Neuronal stem cell (in vitro differentiated cells): ENCODE data around the gene JMJD8.

ENCODE experiments used
- DNase-seq: peaks from one replicate; pipeline ENCODE4 v3.0.0-alpha.2; 2013; ENCODE audit warnings: low spot score
- H2AFZ ChIP-seq: one replicate; pipeline ENCODE4 v1.6.1; 2013; ENCODE audit warnings: mild to moderate bottlenecking, low read length, inconsistent platforms
- H2AK5ac ChIP-seq: 2 replicates; pipeline ENCODE4 v1.6.1; 2013; ENCODE audit warnings: low read depth, mild to moderate bottlenecking, inconsistent platforms, low read length, moderate library complexity, mixed read lengths
- H2BK120ac ChIP-seq: 2 replicates; pipeline ENCODE4 v1.6.1; 2013; ENCODE audit warnings: low read depth, mild to moderate bottlenecking, inconsistent platforms, low read length, moderate library complexity, mixed read lengths
- H2BK12ac ChIP-seq: one replicate; pipeline ENCODE4 v1.6.1; 2013; ENCODE audit warnings: low read length, inconsistent platforms
- H2BK15ac ChIP-seq: 2 replicates; pipeline ENCODE4 v1.6.1; 2013; ENCODE audit warnings: mild to moderate bottlenecking, low read length, inconsistent platforms, mixed read lengths
- H2BK5ac ChIP-seq: one replicate; pipeline ENCODE4 v1.6.1; 2013; ENCODE audit warnings: inconsistent platforms, mild to moderate bottlenecking, low read length, moderate library complexity
- H3K14ac ChIP-seq: one replicate; pipeline ENCODE4 v1.6.1; 2013; ENCODE audit warnings: low read length, inconsistent platforms
- H3K18ac ChIP-seq: 2 replicates; pipeline ENCODE4 v1.6.1; 2013; ENCODE audit warnings: low read length, inconsistent platforms
- H3K23ac ChIP-seq: 2 replicates; pipeline ENCODE4 v1.6.1; 2013; ENCODE audit warnings: low read depth, mild to moderate bottlenecking, mixed read lengths, low read length, inconsistent platforms; ENCODE audit not compliant: poor library complexity
- H3K27ac ChIP-seq: replicated peaks from 3 replicates; pipeline ENCODE4 v1.5.1; 2013; ENCODE audit warnings: low read length, inconsistent platforms
- H3K27me3 ChIP-seq, 3 experiments: 2 replicates each; pipeline ENCODE4 v1.6.1; 2013; ENCODE audit warnings: low read length in 3 of 3, mild to moderate bottlenecking in 2 of 3, inconsistent platforms in 1 of 3, low read depth in 1 of 3, mixed read lengths in 1 of 3, moderate library complexity in 1 of 3; ENCODE audit not compliant: control insufficient read depth in 3 of 3, insufficient read depth in 3 of 3
- H3K36me3 ChIP-seq, 2 donors: replicated peaks in 1 of 2; 2 replicates each; pipeline ENCODE4 v1.6.1; 2013; ENCODE audit warnings: low read length in 2 of 2; ENCODE audit not compliant: control insufficient read depth in 2 of 2, insufficient read depth in 2 of 2
- H3K4ac ChIP-seq: 2 replicates; pipeline ENCODE4 v1.6.1; 2013; ENCODE audit warnings: inconsistent platforms, mild to moderate bottlenecking, low read length, moderate library complexity
- H3K4me1 ChIP-seq, 2 donors: 1 replicate in 1 of 2; 2 replicates in 1 of 2; pipeline ENCODE4 v1.6.1; 2013; ENCODE audit warnings: low read length in 2 of 2, low read depth in 1 of 2; ENCODE audit not compliant: control insufficient read depth in 2 of 2, insufficient read depth in 1 of 2
- H3K4me2 ChIP-seq: one replicate; pipeline ENCODE4 v1.6.1; 2013; ENCODE audit warnings: mild to moderate bottlenecking, low read length, inconsistent platforms; ENCODE audit not compliant: insufficient read depth, poor library complexity, severe bottlenecking
- H3K4me3 ChIP-seq, 2 donors: 2 replicates each; pipeline ENCODE4 v1.5.1; 2013; ENCODE audit warnings: low read length in 2 of 2, mild to moderate bottlenecking in 2 of 2, inconsistent platforms in 1 of 2, moderate library complexity in 1 of 2
- H3K79me1 ChIP-seq: one replicate; pipeline ENCODE4 v1.6.1; 2013; ENCODE audit warnings: low read depth, mild to moderate bottlenecking, inconsistent platforms, low read length, moderate library complexity
- H3K9ac ChIP-seq: one replicate; pipeline ENCODE4 v1.6.1; 2013; ENCODE audit warnings: mild to moderate bottlenecking, low read depth, low read length, inconsistent platforms; ENCODE audit not compliant: poor library complexity
- H3K9me3 ChIP-seq, 2 donors: replicated peaks in 1 of 2; 2 replicates each; pipeline versions ENCODE3 to v1.6.1; 2013; ENCODE audit warnings: low read length in 2 of 2, mild to moderate bottlenecking in 2 of 2, inconsistent platforms in 1 of 2, low read depth in 1 of 2, mixed read lengths in 1 of 2, moderate library complexity in 1 of 2; ENCODE audit not compliant: control insufficient read depth in 2 of 2, insufficient read depth in 1 of 2
- H4K8ac ChIP-seq: one replicate; pipeline ENCODE4 v1.6.1; 2013; ENCODE audit warnings: low read depth, mild to moderate bottlenecking, inconsistent platforms, low read length, moderate library complexity
- H4K91ac ChIP-seq: one replicate; pipeline ENCODE4 v1.6.1; 2013; ENCODE audit warnings: low read length, low read depth, mild to moderate bottlenecking, inconsistent platforms; ENCODE audit not compliant: poor library complexity
- WGBS, 2 donors: extraction: QIAGEN DNeasy Blood & Tissue Kit; methylation state at CpG; one replicate each; pipeline ENCODE4 v1.1.7; 2013; ENCODE audit warnings: missing lambda C conversion rate in 2 of 2, mixed read lengths in 1 of 2; ENCODE audit not compliant: insufficient read length in 2 of 2, insufficient replicate concordance in 1 of 2; ENCODE audit errors: extremely low coverage in 2 of 2; 5-methylcytosine and 5-hydroxymethylcytosine counted together

JMJD8 gene

DNA sequence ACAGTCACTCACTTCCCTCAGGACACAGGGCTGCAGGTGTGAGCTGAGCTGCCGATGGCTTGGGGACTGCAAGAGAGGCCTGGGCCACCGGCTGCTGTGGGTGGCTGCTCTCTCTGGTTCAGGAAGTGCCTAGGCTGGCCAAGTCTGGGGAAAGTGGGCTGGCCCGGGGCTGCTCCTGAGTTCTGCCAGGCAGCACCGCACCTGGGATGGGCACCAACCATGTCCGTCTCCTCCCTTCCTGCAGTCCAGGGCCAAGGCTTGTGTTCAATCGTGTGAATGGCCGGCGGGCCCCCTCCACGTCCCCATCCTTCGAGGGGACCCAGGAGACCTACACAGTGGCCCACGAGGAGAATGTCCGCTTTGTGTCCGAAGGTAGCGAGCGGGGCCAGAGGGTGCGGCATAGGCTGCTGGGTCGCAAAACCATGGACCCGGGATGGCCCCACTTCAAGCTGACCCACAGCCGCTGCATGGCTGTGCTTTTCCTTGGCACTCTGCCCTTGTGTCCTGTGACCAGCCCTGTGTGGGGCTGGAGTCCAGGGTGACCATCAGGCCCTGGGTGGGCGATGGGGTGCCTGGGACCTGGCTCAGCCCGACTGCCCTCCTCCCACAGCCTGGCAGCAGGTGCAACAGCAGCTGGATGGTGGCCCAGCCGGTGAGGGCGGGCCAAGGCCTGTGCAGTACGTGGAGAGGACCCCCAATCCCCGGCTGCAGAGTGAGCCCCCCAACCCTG lies 36.8 kb downstream of the JMJD8 start:
- no peaks in the 10 kb centered on the region for H3K9me3 ChIP-seq
- peak overlapping the region in 1 of 2 donors; percentile 80 for H3K4me3 ChIP-seq
- H3K18ac ChIP-seq: peak overlapping the region; percentile 17
- H3K27me3 ChIP-seq: peaks cover 0 to 13% (median 7%) of the 10 kb centered on the region in 3 experiments
- H3K4me1 ChIP-seq: peaks cover 12 to 16% of the 10 kb centered on the region in 2 donors
- no peak overlapping the region for H4K91ac ChIP-seq
- no peak overlapping the region for H3K4me2 ChIP-seq
- no peak overlapping the region for H2AFZ ChIP-seq
- DNase-seq: no peak
- no CpG with 5 or more reads among the region's 25 CpGs for WGBS, 2 donors
- H3K36me3 ChIP-seq: peaks cover 0 to 14% of the 10 kb centered on the region in 2 donors
- H2AK5ac ChIP-seq: peak overlapping the region; percentile 79
- H3K79me1 ChIP-seq: peaks cover 12% of the 10 kb centered on the region
- no peak overlapping the region for H3K14ac ChIP-seq
- H3K9ac ChIP-seq: peak overlapping the region; percentile 63
- peak overlapping the region; percentile 53 for H2BK5ac ChIP-seq
- no peak overlapping the region for H2BK12ac ChIP-seq
- no peak overlapping the region for H3K27ac ChIP-seq
- H3K4ac ChIP-seq: no peak overlapping the region
- H2BK120ac ChIP-seq: no peak overlapping the region
- H4K8ac ChIP-seq: peak overlapping the region; percentile 43
- no peak overlapping the region for H2BK15ac ChIP-seq
- H3K23ac ChIP-seq: peak overlapping the region; percentile 73

DNA sequence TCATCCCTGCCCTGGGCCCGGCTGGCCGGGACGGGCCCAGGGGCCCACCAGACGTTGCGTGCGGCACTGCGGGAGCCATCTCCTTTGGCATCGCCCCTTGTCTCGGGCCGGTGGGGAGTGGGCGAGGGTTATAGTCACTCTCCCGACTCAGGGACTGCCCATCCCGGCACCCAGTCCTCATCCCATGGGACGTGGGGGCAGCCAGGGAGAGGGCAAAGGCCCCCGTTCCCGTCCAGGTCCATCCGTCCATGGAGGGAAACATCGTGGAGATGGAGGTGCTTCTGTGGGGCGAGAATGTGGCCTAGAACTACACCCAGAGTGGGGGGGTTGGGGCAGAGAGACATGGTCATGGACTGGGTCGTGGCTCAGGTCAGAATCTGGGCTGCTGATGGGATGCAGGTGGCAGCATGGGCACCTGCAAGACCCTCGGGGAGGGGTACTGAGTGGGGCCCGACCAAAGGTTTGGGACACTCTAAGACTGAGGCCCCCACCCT lies 37.4 kb downstream of the JMJD8 start:
- peak overlapping the region; percentile 55 for H3K23ac ChIP-seq
- no peak overlapping the region for H4K91ac ChIP-seq
- H3K79me1 ChIP-seq: peaks cover 12% of the 10 kb centered on the region
- peaks cover 0 to 10% of the 10 kb centered on the region in 2 donors for H3K36me3 ChIP-seq
- no peak overlapping the region for H3K4me3 ChIP-seq
- H3K27ac ChIP-seq: no peak overlapping the region
- peak overlapping the region; percentile 23 for H3K4ac ChIP-seq
- H3K9me3 ChIP-seq: no peaks in the 10 kb centered on the region
- no peak overlapping the region for H3K18ac ChIP-seq
- no peak overlapping the region for H3K4me2 ChIP-seq
- no CpG with 5 or more reads among the region's 22 CpGs for WGBS, 2 donors
- peak overlapping the region; percentile 21 for H3K14ac ChIP-seq
- DNase-seq: no peak
- H2BK5ac ChIP-seq: peak overlapping the region; percentile 53
- peaks cover 0 to 19% (median 11%) of the 10 kb centered on the region in 3 experiments for H3K27me3 ChIP-seq
- H3K4me1 ChIP-seq: peaks cover 13 to 16% of the 10 kb centered on the region in 2 donors
- peak overlapping the region; percentile 63 for H3K9ac ChIP-seq
- H2BK120ac ChIP-seq: no peak overlapping the region
- H2BK15ac ChIP-seq: no peak overlapping the region
- H2AK5ac ChIP-seq: no peak overlapping the region
- H2BK12ac ChIP-seq: peak overlapping the region; percentile 22
- no peak overlapping the region for H2AFZ ChIP-seq
- no peak overlapping the region for H4K8ac ChIP-seq

GRCh38 chr16:645852-646678 lies 38.1 kb downstream of the JMJD8 start:
- Histone ChIP-seq H3K4me3 (no peak overlapping the region), H3K14ac (no peak overlapping the region), H3K4me2 (no peak overlapping the region), H2BK12ac (peak overlapping the region; percentile 22), H2BK120ac (no peak overlapping the region), H3K27ac (no peak overlapping the region), H3K4me1 (peaks cover 13 to 16% of the 10 kb centered on the region in 2 donors), H3K36me3 (peaks cover 0 to 5% of the 10 kb centered on the region in 2 donors), H4K8ac (no peak overlapping the region), H2BK15ac (no peak overlapping the region), H3K23ac (peak overlapping the region; percentile 55), H2BK5ac (no peak overlapping the region), H3K9ac (peak overlapping the region; percentile 63), H2AFZ (no peak overlapping the region), H3K4ac (no peak overlapping the region), H3K79me1 (peaks cover 12% of the 10 kb centered on the region), H3K9me3 (no peaks in the 10 kb centered on the region), H4K91ac (no peak overlapping the region), H3K27me3 (peaks cover 0 to 20% (median 11%) of the 10 kb centered on the region in 3 experiments), H2AK5ac (peak overlapping the region; percentile 70), H3K18ac (no peak overlapping the region)
- no peak for DNase-seq
- WGBS, 2 donors: no CpG with 5 or more reads among the region's 32 CpGs

DNA sequence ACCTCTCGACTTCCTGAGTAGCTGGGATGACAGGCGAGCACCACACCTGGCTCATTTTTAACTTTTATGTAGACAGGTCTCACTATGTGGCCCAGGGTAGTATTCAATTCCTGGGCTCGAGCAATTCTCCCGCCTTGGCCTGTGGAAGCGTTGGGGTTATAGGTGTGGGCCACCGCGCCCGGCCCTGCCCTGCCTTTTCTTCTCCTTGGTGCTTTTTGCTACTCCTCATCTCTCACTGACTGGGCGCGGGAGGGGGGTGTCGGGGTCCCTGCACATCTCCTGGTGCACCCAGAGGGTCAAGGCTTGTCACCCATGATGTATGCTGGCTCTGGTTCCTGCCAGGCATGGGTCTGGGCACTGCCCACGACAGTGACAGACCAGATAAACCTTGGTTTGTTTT lies 39.6 kb downstream of the JMJD8 start:
- H3K18ac ChIP-seq: no peak overlapping the region
- H3K23ac ChIP-seq: no peak overlapping the region
- H3K36me3 ChIP-seq: no peaks in the 10 kb centered on the region
- peak overlapping the region; percentile 56 for H2AK5ac ChIP-seq
- H2BK15ac ChIP-seq: no peak overlapping the region
- H3K27ac ChIP-seq: no peak overlapping the region
- H3K4me2 ChIP-seq: no peak overlapping the region
- no peak overlapping the region for H2BK5ac ChIP-seq
- H2BK12ac ChIP-seq: no peak overlapping the region
- no peak overlapping the region for H2AFZ ChIP-seq
- peaks cover 0 to 20% (median 11%) of the 10 kb centered on the region in 3 experiments for H3K27me3 ChIP-seq
- DNase-seq: no peak
- peaks cover 9 to 14% of the 10 kb centered on the region in 2 donors for H3K4me1 ChIP-seq
- WGBS, 2 donors: no CpG with 5 or more reads among the region's 12 CpGs
- H3K4ac ChIP-seq: no peak overlapping the region
- H4K91ac ChIP-seq: no peak overlapping the region
- no peak overlapping the region for H3K9ac ChIP-seq
- H2BK120ac ChIP-seq: no peak overlapping the region
- peaks cover 9% of the 10 kb centered on the region for H3K79me1 ChIP-seq
- H3K14ac ChIP-seq: no peak overlapping the region
- no peak overlapping the region for H3K4me3 ChIP-seq
- H4K8ac ChIP-seq: no peak overlapping the region
- H3K9me3 ChIP-seq: no peaks in the 10 kb centered on the region
